BE2C (cell line): Measurements from ENCODE around the gene LHX8.
"Not testable (repeated sequence)": the region's sequence is repeated elsewhere in the genome, so short reads cannot be mapped to it uniquely, and the experiment has no call there.

Experiments used
- DNase-seq: peaks from one replicate; pipeline ENCODE4 v3.0.0-alpha.2; 2020
- H3K27me3 ChIP-seq: fragments of 250-450 bp; sonication (Bioruptor Pico); 2 replicates; pipeline ENCODE4 v1.5.1; 2020; ENCODE audit warnings: mild to moderate bottlenecking
- H3K36me3 ChIP-seq: fragments of 250-450 bp; sonication (Bioruptor Pico); 2 replicates; pipeline ENCODE4 v1.5.1; 2020; ENCODE audit warnings: mild to moderate bottlenecking
- H3K4me1 ChIP-seq: fragments of 250-450 bp; sonication (Bioruptor Pico); 2 replicates; pipeline ENCODE4 v1.5.1; 2020
- H3K4me3 ChIP-seq: 2 replicates; pipeline ENCODE4 v1.5.1; 2011; ENCODE audit warnings: low read depth, low read length
- H3K9me3 ChIP-seq: fragments of 250-450 bp; sonication (Bioruptor Pico); 2 replicates; pipeline ENCODE4 v1.5.1; 2020
- TF ChIP-seq, protein P1 (sequence below): IDR thresholded peaks from 2 replicates; pipeline ENCODE4 v1.5.1; 2012; ENCODE audit warnings: mild to moderate bottlenecking, low read depth, low read length

Gene LHX8

GRCh38 chr1:75170011-75170410 lies 35.8 kb downstream of the LHX8 start:
- Histone ChIP-seq H3K27me3 (no peaks in the 10 kb centered on the region), H3K4me1 (no peaks in the 10 kb centered on the region), H3K9me3 (no peaks in the 10 kb centered on the region), H3K36me3 (no peaks in the 10 kb centered on the region), H3K4me3 (no peak overlapping the region)
- TF ChIP-seq, protein P1, sequence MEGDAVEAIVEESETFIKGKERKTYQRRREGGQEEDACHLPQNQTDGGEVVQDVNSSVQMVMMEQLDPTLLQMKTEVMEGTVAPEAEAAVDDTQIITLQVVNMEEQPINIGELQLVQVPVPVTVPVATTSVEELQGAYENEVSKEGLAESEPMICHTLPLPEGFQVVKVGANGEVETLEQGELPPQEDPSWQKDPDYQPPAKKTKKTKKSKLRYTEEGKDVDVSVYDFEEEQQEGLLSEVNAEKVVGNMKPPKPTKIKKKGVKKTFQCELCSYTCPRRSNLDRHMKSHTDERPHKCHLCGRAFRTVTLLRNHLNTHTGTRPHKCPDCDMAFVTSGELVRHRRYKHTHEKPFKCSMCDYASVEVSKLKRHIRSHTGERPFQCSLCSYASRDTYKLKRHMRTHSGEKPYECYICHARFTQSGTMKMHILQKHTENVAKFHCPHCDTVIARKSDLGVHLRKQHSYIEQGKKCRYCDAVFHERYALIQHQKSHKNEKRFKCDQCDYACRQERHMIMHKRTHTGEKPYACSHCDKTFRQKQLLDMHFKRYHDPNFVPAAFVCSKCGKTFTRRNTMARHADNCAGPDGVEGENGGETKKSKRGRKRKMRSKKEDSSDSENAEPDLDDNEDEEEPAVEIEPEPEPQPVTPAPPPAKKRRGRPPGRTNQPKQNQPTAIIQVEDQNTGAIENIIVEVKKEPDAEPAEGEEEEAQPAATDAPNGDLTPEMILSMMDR: no peak
- no peak for DNase-seq

- TF ChIP-seq, protein P1: no peak
- Histone ChIP-seq H3K4me1 (no peaks in the 10 kb centered on the region), H3K4me3 (no peak overlapping the region), H3K36me3 (no peaks in the 10 kb centered on the region), H3K27me3 (no peaks in the 10 kb centered on the region), H3K9me3 (no peaks in the 10 kb centered on the region)
- DNase-seq: no peak
Observed at GRCh38 chr1:75170981-75171380, 36.8 kb downstream of the LHX8 start.

DNA sequence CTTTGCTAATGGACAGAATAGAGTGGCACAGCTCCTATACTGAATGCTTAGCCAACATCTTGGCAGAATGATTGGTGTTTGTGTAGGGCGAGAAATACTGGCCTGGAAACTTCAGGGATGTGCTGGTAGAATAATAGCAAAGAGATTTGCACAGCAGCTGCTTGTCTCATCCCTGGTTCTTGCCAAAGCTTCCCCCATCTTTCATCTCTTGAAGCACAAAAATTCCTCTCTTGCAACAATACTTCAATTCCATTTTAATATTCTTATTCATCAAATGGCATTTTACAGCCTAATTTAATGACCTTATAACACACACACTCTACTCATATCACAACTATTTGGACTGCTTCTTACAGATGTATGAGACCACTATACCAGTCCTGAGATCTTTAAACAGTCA lies 37.7 kb downstream of the LHX8 start:
- Histone ChIP-seq H3K4me1 (no peaks in the 10 kb centered on the region), H3K27me3 (no peaks in the 10 kb centered on the region), H3K4me3 (no peak overlapping the region), H3K9me3 (no peaks in the 10 kb centered on the region), H3K36me3 (no peaks in the 10 kb centered on the region)
- TF ChIP-seq, protein P1: no peak
- DNase-seq: no peak

DNA sequence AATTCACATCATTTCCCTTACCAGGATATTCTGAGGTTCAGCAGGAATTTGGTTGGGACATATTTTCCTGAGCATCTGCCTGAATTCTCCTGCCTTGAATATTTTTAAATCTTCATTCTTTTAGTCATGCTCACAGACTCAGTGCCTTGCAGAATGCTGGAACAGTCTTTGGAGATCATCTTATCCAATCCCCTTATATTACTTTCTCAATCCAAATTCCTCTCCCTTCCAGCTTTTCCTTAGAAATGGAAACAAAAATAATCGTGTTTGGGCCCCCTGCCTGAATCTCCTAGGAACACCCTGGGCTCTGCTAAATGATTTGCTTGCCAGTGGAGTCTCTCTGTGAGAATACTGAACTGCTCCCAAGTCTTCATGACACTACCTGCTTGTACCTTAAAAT lies 38.4 kb downstream of the LHX8 start:
- DNase-seq: no peak
- H3K4me1 ChIP-seq: no peaks in the 10 kb centered on the region
- TF ChIP-seq, protein P1: no peak

DNA sequence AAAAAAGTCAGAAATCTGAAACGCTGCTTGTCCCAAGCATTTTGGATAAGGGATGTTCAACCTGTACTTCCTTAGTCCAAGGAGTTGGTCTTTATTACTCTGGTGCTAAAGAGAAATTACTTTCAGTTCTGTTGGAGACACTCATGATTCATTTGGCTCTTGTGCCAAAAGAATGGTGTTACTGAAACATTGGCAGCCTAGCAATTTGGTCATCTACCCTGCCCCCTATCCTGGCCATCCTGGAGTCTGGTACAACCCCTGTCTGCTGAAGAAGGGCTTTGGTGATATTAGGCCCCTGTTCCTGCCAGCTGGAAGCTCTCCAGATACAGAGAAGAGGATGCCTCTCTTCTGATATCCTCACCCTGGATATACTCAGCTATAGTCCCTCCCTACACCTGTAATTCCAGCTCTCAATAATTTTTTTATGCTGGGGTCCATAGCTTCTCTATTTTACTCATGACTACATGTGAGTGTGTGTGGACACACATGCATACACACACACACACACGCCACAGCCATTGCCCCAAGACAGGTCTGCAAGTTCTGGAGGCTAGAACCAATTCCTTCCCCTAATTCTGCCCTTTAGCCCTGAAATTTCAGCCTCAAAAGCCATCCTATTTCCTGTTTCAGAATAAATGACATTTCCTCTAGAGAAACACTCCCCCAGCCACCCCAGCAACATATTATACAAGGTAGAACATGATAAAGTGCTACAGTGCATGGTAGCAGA lies 40.0 kb downstream of the LHX8 start:
- no peak overlapping the region for H3K4me3 ChIP-seq

More for the DNA sequence above, 38.4 kb downstream of the LHX8 start:
- Histone ChIP-seq H3K4me3 (no peak overlapping the region), H3K36me3 (no peaks in the 10 kb centered on the region), H3K9me3 (no peaks in the 10 kb centered on the region), H3K27me3 (no peaks in the 10 kb centered on the region)

GRCh38 chr1:75181214-75181955 lies 47.2 kb downstream of the LHX8 start:
- DNase-seq, H3K27me3 ChIP-seq, H3K4me1 ChIP-seq, H3K36me3 ChIP-seq, H3K4me3 ChIP-seq, H3K9me3 ChIP-seq: not testable (repeated sequence)

More for the DNA sequence above, 40.0 kb downstream of the LHX8 start:
- Histone ChIP-seq H3K36me3 (no peaks in the 10 kb centered on the region), H3K4me1 (no peaks in the 10 kb centered on the region), H3K27me3 (no peaks in the 10 kb centered on the region), H3K9me3 (no peaks in the 10 kb centered on the region)
- no peak for DNase-seq
- TF ChIP-seq, protein P1: no peak
